Measurements from ENCODE around the gene LIPC.

LIPC gene

DNA sequence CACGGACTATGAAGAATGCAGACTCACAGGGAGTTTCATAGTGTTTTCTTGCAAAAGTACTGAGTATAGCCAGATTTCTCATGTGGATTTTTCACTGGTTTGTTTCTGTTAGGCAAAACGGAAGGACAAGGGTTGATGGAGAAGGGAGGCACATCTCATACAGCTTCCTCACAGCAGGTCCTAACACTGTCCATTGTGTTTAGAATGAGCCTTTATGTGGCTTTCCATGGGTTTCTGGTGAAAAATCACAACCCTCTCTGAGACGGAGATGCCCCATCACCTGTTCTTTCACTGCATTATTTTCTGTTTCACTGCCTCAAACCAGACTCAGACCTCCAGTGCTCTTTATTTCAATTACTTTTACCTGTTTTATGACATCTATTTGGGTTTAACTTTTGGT is 25.0 kb upstream of the LIPC start:
- no peak for DNase-seq

- DNase-seq, result peak in 31 of 51 donors; percentile 4 to 81 (median 35)
Observed at GRCh38 chr15:58407236-58407775, 24.5 kb upstream of the LIPC start.

GRCh38 chr15:58407778-58408177 is 24.0 kb upstream of the LIPC start:
- DNase-seq, result no peak

- DNase-seq, result no peak
Observed at GRCh38 chr15:58409861-58410260, 21.9 kb upstream of the LIPC start.

- DNase-seq, result peak in 2 of 51 donors; percentile 12 to 26
Observed at GRCh38 chr15:58410353-58410752, 21.4 kb upstream of the LIPC start.

DNA sequence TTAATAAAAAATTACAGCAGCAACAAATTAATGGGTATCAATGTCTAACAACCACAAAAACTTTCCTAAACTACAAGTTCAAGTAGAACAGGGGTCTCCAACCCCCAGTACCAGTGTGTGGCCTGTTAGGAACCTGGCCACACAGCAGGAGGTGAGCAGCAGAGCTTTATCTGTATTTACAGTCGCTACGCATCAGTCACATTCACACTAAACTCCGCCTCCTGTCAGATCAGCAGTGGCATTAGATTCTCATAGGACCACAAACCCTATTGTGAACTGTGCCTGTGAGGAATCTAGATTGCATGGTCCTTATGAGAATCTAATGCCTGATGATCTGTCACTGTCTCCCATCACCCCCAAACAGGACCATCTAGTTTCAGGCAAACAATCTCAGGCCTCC is 18.5 kb upstream of the LIPC start:
- DNase-seq, result no peak

GRCh38 chr15:58415636-58416035 is 16.2 kb upstream of the LIPC start:
- no peak for DNase-seq

DNA sequence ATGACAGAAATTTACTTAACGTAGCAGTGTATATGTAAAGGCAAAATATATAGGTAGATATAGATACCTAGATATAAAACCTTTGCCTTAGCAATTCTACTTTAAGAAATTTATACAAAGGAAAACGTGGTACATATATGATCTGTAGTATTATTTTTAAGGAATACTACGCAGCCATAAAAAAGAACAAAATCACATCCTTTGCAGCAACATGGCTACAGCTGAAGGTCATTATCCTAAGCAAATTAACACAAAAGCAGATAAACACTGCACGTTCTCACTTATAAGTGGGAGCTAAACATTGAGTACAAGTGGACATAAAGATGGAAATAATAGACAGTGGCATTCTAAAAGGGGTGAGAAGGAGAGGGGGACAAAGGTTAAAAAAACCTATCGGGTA is 14.8 kb upstream of the LIPC start:
- no peak for DNase-seq

DNA sequence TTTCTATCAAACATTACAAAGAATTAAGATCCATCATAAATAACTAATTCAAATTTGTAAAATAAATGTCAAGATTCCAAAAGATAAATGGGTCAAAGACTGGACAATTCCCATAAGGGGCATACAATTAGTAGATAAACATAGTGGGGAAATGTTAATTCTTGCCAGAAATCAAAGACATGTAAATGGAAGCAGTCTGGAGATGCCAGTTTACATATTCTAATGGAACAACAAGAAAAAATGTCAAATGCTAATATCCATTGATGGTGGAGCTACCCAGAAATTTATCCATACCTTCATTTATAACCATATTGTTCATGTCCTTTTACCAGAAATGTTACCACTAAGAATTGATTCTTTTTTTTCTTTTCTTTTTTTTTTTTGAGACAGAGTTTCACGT is 13.7 kb upstream of the LIPC start:
- DNase-seq, result no peak

GRCh38 chr15:58419803-58420524 is 11.8 kb upstream of the LIPC start:
- no peak for DNase-seq

DNA sequence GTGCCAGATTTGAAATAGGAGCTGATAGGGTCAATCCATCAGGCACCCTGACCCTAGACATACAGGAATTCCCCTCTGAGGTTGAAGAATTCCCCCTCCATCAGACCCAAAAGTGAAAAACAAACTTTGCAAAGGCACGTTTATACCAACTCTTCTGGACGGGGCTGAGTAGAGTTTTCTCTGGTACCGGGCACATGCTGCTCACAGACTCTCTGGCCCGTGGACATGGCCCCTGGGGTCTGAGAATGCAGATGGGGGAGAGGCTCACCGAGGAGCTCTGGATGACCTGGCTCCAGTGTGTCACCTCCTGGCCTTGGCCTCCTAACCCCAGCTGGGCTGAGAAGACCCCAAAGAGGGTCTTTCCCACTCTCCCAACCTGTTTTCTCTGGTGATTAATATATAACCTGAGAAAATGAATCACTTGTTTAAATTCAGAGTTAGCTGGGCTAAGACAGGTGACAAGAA is 11.2 kb upstream of the LIPC start:
- DNase-seq, result no peak

- no peak for DNase-seq
Observed at GRCh38 chr15:58423205-58423604, 8.6 kb upstream of the LIPC start.

DNA sequence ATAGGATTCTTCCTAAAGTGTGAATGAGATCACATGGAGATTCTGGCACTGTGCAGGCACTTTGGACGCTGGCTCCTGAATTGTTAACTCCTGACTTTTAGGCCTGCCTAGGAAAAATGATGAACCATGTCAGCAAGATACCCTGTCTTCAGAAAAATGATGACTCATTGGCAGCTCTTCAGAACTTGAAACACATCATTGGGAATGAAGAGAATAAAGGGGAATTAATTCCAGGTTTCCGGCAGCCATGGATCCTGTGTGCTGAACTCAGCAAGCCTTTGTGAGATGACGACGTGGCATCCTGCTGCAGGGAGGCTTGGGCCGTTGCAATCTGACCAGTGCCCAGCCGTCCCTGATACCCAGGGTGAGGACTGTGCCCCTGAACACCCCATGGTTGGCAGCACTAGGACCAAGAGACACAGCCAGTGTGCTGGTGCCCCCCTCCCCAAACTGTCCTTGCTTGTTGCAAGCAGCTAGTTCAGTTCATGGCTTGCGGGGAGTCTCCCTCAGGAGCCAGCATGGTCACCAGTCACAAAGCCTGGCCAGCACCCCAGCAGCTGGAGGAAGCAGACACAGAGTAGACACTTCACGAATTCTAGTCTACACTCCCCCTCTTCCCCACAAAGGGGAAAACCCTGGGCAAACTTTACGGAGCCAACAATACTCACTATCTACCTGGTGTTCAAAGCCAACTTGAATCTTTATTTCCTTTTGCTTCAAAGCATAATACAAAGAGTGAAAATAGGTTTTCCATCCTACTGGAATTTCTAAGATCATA is 7.8 kb upstream of the LIPC start:
- no peak for DNase-seq

GRCh38 chr15:58424722-58425121 is 7.1 kb upstream of the LIPC start:
- DNase-seq, result no peak

DNA sequence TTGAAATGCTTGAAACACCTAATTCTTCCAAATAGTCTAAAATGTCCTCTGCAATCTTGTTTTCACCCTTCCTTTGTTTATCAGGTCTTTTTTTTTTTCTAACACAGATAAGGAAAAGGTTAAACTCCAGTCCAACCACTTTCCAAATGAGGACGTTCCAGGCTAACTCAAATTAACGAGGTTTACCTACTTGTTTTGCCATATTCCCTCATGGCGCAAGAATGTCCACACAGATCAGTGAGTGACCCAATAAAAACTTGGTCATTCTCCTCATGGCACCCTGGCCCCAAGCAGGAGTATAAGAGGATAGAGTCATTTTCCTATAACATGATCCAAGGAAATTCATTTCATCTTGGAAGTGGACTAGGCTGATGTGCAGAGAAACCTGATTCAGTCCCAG is 6.6 kb upstream of the LIPC start:
- no peak for DNase-seq

DNA sequence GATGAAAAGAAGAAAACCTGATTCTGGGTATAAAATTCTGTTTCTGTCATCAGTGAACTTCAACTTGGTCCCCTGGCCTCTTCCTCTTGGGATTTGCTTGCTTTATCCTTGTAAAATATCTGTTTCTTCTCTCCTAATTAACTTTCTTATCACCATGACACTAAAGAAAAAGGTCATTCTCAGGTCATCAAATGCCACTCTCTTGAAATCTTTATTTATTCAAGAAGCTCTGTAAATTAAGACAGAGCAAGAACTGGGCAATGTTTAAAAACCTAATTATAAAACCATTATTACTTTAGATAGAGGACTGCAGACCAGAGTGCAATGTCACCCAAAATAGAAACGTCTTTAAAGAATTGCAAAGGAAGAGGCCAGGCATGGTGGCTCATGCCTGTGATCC is 6.0 kb upstream of the LIPC start:
- no peak for DNase-seq

GRCh38 chr15:58426501-58426900 is 5.3 kb upstream of the LIPC start:
- peak in 2 of 51 donors; percentile 1 to 8 for DNase-seq

DNA sequence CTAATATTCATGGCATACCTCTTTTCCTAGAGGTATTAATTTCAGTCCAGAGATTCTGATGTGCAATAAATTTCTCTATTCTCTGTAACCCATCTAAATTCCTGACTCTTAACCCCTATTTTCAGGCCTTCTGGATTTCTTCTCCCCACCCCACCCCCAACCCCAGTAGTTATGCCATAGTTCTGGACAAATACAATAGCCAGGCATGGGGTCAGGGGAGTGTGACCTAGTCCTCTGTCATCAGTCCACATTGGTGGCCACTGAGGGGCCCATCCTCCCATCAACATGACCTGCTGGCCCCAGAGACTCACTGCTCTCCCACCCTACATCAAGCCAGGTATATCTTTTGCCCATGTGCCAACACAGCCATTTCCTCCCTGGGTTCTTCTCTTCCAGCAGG is 3.8 kb upstream of the LIPC start:
- no peak for DNase-seq

- DNase-seq, result no peak
Observed at GRCh38 chr15:58430224-58430787, 1.5 kb upstream of the LIPC start.

DNA sequence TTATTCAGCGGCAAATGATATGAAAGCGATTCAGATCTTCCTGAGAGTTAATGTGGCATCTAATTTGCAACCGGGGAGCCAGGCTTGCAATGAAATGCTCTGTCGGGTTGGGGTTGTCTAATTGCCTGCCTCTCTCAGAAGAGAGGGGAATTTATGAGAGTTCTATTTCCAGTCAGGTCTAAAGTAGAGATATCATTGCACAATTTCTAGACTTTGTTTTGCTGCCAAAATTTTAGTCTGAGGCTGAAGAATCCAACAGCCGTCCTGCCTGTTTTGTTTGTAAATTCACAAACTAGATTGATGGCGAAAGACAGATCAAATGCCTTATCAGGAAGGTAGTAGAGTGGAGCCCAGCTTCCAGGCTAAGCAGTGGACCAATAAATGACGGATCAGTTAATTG is 610 bp downstream of the LIPC start:
- DNase-seq, result no peak

DNA sequence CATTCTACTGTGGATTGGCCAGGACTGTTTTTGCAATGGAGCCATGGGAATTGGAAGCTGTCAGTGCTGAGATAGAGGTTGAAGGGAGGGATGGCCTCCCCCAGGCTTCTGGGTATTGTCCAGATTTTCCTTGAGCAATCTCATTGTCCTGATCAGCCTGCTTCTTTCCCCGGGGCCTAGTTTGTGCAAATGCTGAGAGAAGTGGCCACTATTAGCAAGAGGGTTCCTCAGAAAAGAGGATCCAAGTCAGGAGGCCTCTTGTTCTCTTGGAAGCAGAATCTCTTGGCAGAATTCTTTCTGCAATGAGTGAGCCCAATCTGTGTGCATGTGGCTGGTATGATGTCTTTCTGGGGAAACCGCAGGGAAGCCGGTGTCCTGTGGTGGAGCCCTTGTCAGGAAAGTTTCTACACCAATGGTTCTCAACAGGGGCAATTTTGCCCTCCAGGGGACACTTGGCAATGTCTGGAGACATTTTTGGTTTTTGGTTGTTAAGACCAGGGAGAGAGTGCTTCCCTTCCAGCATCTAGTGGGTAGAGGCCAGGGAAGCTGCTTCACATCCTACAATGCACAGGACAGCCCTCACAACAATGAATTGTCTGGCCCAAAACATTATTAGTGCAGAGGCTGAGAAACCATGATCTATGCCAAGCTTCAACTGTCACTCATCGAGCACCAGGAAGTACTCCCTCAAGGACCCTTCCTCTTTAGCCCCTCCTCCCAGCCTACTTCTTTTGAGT is 2.0 kb downstream of the LIPC start:
- DNase-seq, result peak in 3 of 51 donors; percentile 4 to 24 (median 10)

Data from hypothalamus (tissue), 51 donors.